Sciatic nerve (tissue), 2 donors: ENCODE results near the gene HAND2. TPM values are rescaled to one million over a fixed set of nuclear protein-coding genes. Genes with fewer than 3 reads are reported as not detected.

Source experiments
- ATAC-seq: fragments of 200-7000 bp; cut with Tn5 transposase; one replicate; pipeline ENCODE4 v1.9.1; 2020; ENCODE audit warnings: mild to moderate bottlenecking, moderate library complexity
- DNase-seq: peaks from one replicate; pipeline ENCODE4 v3.0.0-alpha.2; 2020; ENCODE audit warnings: low spot score
- intact Hi-C: fragments of 100-400 bp; cut with DNase I; formaldehyde crosslinking; loops from one replicate; pipeline ENCODE4 v1.14.2; 2022
- total RNA-seq: library from RNA; stranded (reverse); fragmentation: NEBNext Ultra II Directional; extraction: Animal tissue kit (Norgen Biotek cat#: 25700); gene quantifications from one replicate; pipeline ENCODE4 v1.2.1, GENCODE V29; 2021
- donor health status: DM: no; HTN: no; CAD: no.
- donor health status: DM: no; HTN: no; CAD: no.

The HAND2 gene
- total RNA-seq, 1 donor from 2014 or later: 0.27 TPM

DNA sequence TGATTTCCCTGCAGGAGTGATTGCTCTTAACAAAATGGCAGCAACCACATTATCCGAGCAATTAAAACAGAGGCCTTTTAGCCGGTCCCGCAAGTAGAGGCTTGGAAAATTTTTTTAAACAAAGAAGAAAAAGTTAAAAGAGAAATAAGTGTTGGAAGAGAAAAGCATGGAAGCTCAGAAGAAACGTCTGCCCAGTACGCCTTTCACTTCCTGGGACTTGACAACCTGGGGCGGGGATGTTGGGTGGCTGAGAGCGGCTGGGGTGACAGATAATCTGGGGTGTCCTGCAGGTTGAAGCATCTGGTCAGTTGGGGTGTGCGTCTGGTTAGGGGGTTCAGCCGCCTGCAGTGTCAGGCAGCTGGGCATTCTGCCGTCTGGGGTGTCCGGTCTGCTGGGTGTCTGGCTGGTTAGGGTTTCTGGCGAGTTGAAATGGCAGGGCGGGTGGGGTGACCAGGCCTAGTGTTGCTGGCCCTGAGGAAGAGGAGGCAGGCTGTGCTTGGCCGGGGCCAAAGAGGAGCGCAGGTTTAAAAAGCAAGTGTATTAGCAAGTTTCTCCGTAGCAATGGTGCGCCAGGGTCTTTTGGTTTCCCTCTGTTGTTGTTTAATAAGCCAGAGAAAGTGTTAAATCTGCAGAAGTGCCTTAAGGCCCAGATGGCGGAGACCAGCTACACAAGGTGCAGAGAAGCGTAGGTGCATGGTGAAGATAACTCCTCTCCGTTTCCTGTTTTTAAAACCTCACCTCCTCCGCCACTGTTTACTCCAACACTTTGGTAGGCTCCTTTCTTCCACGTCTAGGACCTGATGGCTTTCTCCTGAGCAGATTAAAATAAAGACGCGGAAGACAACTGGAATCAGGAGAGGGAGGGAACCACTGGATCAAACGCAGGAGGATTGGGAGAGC lies 5.6 kb downstream of the HAND2 start:
- no peak for DNase-seq
- no peak for ATAC-seq
- intact Hi-C loops: loop anchor here (10.0 kb wide), 1 partner anchor 630 kb away; no protein-coding TSS in a partner anchor

DNA sequence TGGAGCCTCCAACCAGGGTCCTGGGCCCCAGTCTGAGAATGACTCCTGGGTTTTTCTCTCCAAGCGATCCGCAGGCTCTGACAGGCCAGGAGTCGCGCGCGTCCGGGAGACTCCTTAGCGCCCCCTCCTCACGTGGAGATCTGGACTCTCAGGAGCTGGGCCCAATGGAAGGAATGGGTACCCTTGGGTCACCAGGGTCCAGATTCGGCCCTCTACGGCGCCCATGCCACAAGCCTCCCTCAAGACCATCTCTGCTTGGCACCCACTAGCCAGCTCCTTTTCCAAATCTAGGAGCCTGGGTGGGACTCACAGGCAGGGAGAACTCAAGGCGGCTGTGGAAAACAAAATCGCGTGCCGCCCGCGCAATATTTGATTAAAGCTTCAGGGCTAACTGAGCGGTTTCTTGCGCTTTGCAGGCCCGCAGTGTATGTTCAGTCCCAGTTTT lies 7.1 kb downstream of the HAND2 start:
- ATAC-seq (no peak), DNase-seq (no peak)
- intact Hi-C loops: loop anchor here (10.0 kb wide), 1 partner anchor 632 kb away; no protein-coding TSS in a partner anchor

DNA sequence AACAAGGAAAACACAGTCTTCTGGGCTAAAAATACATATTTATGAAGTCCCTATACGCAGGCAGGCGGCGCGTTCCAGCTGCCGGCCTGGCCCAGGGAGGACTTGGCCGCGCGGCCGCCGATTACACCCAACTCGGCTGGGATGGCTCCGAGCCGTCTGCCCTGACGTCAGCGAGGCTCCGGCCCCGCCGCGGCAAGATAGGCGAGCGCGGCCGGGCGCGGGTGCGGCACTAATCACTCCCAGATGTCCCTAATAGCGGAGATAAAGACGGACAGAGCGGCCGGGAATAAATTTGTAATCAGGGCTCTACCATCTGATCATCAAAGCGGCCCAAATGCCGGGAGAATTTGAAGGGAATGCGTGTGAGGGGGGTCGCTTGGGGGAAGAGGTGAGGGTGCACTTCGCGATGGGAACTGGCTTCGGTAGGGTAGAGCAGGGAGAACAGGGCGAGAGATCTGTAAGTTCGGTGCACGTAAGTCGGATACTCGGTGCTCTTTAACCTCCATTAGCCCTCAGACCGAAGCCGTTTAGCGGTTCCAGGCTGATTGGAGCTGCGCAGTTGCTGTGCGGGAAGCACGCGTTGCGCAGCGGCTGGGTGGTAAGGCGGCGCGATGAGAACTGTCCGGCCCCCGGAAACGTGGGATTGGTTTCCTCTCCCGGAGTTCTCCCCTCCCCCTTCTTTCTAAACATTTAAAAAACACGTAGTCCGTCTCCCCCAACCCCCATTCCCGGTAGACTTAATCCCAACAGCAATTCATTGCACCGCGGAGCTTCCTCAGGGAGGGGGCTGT lies 7.7 kb downstream of the HAND2 start:
- peak; percentile 87 for DNase-seq
- ATAC-seq: peak; percentile 95
- intact Hi-C loops: loop anchor here (10.0 kb wide), 1 partner anchor 632 kb away; no protein-coding TSS in a partner anchor

DNA sequence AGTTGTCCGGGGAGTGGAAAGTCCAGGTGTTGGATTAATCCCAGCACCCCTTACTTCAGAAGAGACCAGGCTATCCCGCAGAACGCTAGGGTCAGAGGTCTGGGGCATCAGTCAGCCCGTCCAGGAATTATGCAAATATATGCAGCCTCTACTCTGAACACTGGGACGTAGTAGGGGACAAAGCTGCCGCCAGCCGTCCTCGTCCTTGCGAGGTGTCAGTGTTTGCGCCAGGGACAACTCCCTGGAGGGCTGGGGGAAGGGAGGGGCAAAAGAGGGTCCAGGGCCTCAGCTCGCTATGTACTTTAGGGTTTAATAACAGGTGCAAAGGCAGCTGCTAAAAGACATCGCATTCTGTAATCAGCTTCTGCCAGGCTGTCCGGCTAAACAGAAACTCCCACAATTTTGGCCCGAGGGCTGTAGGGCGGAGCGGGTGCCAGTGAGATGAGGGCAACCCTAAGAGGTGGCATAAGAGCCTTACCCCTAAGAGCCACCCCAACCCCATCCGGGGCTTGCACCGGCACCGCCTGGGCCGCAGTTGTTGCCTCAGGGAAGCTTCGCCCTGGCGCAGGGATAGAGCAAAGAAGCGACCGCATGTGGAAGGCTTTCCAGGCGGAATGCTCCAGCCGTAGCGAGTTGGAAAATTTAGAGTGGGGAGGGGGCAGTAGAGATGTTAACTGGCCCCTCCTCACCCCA lies 8.4 kb downstream of the HAND2 start:
- ATAC-seq (peak; percentile 40), DNase-seq (no peak)
- intact Hi-C loops: loop anchor here (10.0 kb wide), 1 partner anchor 633 kb away; no protein-coding TSS in a partner anchor

DNA sequence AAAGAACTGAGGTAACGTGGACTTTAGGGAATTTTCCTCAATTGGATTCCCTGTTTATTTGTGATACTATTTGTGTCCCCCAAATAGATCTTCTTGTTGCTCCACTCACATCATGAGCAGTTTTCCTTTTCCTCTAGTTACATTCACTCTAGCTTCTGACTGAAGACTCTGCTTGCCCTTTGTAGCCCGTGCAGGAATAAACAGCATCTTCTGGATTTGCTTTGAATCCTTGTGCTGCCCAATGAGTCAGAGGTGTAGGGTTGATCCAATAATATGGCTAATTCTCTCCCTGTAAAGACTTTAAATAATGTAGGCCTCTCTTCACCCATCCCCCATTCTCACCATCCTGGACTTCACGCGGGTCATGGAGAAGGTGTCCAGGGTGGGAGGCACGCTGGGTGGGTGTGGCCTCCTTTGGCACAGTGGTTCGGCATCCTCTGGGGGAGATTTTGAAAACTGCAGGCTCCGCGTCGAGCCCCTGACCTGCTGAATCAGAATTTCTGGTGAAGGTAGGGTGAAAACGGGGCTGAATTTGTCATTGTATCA lies 9.0 kb downstream of the HAND2 start:
- ATAC-seq: no peak
- intact Hi-C loops: loop anchor here (10.0 kb wide), 1 partner anchor 634 kb away; no protein-coding TSS in a partner anchor
- DNase-seq: no peak

DNA sequence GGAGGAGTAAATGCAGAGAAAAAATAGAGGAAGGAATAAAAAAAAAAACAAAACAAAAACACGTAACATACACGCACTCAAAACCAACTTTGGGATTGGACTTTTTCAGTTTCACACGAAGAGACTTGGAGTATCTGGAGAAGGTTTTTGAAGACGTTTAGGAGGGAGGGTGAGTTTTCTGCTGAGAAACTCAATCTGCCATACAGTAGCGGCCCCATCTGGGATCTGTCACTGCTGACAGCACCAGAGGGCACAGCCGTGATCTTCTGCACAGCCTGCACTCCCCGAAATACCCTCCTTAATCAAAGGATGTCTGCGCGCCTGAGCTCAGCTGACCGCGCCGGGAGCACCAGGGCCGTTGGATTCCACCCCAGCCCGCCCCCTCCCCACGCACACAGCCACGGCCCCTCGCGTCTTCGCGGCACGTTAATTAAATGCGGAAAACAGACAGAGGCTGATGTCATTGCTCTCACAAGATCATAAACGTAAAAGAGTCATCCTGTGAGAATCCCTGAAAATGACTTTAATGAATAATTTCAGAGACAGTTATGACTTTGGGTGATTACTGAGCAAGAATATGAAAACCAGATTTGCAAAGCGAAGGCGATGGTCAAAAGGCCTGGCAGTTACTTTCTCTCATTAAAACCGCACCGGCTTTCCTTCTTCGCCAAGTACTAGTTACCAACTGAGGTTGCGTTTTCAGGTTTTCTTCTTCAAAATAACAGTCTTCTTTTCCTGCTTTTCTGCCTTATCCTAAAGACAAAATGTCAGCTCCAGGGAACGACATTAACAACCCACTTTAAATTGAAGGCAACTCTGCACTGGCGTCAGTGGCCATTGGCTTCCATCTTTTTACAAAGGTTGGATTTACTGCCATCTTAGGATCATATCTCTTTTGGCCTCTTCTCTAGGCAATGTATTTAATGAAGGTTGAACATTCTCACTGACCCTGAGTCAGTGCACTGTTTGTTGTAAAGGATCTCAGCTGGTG lies 10.6 kb downstream of the HAND2 start:
- ATAC-seq: no peak
- intact Hi-C loops: loop anchor here (10.0 kb wide), 1 partner anchor 635 kb away; no protein-coding TSS in a partner anchor
- DNase-seq: no peak

DNA sequence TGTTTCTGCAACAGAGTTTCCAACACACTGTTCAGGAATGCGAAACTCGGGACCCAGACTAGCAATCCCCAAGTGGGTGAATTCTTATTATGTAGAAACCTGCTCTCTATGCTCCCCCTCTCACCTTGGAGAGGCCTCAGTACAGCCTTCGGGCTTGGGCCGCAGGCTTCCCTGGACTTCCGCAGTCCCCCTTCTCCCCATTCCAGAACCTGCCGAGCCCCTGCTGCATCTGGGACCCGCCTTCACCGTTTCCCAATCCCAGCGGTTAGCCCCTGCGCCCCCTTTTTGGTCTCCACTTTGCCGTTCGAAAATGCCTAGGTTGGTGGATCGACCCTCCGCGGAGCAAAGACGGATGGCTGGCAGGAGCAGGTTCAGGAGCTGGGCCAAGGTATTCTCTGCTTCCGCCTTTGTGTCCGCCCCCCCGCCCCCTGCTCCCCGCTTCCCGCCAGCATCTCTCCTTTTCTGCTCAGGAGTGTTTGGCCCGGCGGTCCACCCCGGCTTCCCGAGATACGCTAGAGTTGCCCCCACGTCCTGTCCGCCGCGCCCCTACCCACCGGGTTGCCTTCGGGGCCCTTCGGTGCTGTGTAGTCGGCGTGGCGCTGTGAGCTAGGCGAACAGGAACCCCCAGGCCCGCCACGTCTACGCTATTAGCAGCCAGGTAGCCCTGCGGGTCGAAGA lies 11.5 kb downstream of the HAND2 start:
- intact Hi-C loops: no loop called here
- no peak for DNase-seq

DNA sequence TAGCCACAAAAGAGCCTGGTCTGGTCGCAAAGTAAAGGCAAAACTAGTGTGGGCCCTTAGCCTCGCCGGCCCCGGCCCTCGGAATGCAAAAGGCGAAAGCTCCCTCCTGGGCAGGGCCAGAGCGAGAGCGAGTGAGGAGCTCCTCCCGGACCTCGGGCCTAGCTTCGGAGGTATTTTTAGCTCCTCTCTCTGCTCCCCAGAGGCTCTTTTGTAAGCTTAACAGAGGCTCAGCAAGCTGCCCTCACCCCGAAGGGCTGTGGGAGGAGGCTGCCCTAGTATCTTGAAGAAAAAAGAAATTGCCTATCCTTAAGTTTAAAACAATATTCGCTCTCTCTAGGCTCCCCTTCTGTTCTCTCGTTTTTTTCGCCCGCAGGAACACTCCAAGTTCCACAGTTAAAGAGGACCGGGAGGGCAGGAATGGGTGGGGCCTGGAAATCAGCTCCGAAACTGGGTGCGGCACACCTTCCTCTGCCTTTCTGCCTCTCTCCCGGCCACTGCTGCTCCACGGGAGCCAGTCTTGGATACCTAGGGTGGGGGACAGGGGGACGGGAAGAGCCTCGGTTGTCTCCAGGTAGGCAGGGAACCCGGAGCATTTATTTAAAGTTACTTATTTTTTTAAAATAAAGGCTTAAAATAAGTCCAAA lies 12.1 kb downstream of the HAND2 start:
- no peak for DNase-seq
- no peak for ATAC-seq
- intact Hi-C loops: no loop called here

More for the DNA sequence above, 11.5 kb downstream of the HAND2 start:
- no peak for ATAC-seq

DNA sequence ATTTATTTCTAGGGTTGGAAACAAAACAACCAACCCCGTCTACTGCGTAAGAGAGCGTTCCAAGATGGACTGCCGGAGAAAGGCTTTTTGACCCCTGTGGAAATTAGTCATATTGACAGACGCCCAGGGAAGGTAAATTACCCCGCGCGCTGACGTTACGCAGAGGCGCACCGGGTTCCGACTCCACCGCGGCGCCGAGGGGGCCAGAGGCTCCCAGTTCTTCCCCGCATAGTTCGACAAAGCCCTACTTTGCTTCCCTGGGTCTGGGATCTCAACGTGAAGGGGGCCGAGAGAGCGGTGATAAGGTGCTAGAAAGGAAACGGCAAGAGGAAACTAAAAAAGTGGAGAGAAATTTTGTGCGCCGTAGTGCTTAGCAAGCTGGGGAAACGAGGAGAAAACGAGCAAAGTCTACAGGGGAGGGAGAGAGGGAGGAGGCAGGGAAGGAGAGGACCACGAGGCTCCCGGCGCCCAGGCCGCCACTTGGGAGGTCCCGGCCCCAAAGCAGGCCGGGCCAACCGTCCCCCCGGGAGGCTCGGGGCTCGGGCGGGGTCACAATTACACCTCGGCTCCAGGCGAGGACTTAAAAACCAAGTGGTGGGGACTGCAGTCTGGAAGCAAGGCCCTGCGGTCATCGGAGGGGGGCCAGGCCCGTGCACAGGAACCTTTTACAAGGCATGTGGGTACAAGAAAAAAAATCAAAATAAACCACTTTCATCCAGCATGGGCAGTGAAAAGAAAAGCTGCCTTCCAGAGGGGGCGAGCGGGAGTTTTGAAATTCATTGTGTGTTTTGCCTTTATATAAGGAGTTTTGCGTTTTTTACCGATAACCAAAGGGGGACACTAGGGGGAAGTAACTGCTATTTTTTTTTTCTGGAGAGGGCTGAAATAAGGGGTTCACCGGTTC lies 13.2 kb downstream of the HAND2 start:
- ATAC-seq (no peak), DNase-seq (no peak)
- intact Hi-C loops: no loop called here

DNA sequence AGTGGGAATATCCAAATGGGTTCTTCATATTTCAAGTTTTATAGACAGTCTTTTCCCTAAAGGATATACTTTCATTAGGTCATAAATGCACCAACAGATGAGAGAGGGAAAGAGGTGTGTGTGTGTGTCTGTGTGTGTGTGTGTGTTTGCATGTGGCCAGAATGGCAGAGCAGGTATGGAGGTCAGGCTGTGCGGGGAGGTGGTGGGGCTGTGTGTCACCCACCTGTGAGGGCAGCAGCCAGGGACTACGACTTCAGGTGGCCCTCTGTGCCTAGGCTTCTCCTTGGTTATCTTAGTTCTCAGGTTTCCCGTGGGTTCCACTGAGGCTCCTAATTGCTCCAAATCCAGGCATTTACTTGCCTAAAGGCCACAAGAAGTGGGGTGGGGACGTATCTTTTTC lies 14.6 kb downstream of the HAND2 start:
- no peak for DNase-seq
- ATAC-seq: no peak
- intact Hi-C loops: no loop called here

DNA sequence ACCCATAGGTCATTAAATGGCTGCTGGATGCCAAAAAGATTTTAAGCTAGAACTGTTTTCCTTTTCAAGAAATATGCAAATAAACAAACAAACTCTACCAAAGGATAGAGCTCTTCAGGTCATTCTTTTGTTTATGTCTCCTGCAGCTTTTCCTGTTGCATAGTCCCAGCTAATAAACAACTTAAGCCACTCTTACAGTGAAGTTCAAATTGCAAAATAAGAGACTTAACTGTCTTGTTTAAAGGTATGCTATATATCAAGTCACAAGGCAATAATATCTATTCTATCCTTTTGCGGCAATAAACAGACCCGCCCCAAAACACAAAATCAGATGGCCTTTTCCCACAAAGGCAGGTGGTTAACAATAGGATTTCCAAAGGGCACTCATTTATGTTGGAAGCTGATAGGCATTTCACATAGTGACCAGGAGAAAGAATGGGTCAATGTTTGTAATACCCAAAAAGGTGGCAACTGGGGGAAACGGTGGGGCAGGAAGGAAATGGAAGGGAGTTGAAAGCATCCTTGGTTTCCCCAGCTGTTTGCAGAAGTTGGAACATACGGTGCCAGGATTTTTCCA lies 15.3 kb downstream of the HAND2 start:
- ATAC-seq: no peak

DNA sequence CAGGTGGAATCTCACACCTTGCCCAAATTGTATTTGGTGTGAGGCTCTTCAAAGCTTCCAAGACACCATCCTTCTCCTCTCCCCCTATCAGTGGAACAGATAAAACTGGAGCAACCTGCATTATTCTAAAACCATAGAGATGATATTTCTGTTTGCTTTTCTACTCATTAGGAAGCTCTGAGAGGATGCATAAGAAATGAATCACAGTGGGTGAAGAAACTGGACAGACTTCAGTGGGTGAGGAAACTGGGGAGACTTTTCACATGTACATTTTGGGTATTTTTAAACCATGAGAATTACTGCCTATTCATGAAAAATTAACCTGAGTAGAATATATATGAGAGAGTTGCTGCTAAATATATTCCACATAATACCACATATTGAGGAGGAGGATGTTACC lies 16.4 kb downstream of the HAND2 start:
- ATAC-seq: no peak
- DNase-seq: no peak
- intact Hi-C loops: no loop called here

More for the DNA sequence above, 15.3 kb downstream of the HAND2 start:
- DNase-seq: no peak
- intact Hi-C loops: no loop called here

DNA sequence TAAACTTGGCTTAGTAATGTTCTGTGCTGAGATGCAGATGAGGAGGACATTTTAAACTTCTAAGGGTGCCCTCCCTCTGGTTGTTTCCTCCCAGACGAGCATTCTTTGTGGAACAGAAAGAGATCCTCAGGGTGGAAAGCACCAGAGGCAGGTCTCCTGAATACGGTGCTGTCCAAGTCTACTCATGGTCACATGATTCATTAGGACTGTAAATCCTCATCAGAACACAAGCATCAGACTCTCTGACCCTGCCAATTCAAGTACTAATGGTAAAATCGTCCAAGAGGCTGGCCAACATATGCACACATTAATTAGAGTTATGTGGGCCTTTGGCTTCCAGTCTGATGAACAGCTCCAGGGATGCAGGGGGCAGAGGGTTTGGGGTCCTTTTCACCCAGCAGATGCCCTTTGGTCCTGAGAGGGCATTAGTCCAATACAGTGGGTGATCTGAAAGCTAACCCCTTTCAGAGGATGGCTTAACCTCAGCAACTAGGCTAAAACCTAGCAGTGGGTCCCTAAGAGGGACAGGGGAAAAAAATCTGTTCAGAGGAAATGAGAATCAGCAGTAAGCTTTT lies 18.2 kb downstream of the HAND2 start:
- intact Hi-C loops: no loop called here
- no peak for ATAC-seq
- DNase-seq: no peak

DNA sequence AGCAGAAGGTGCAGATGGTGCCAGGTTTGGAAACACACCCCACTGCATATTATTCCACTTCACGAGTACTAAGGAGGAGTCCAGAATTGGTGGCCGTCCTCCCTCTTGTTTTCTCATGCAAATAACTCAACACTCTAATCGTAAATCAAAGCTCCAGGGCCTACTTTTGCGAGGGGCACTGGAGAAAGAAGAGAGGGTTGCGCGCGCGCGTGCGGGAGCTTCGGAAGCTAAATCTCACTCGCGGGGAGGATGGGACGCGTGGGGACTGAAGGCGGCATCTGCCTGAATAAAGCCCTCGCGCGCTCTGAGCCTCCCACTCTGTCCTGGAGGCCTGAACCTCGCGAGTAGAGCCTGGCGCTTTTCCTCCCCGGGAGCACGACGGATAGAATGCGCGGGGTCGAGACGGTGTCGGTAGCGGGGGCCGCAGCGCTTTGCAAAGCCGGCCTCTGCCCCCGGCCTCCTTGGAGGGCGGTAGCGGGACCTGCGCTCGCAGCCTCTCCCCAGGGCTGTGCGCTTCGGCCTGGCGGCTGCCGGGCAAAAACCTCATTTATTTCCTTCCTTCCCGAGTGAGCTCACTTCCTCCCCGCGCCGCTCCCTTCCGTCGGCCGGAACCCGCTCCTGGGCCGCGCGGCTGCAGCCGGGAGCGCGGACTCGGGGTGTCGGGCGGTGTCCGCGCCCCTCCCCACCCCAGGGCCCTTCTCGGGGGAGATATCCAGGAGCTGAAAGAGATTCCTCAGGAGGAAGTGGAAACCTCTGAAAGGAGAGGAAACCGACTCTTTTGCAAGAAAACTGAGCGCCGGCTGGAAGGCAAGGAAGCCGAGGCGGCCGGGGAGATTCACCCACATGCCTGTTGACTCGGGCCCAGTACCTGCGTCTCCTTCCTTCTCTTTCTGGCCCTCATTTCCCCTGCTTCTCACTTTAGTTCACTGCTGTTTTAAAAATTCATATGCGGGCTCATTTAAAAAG lies 20.7 kb downstream of the HAND2 start:
- intact Hi-C loops: no loop called here
- DNase-seq (no peak), ATAC-seq (peak; percentile 72)
